Liver (tissue), 9 donors: Measurements from ENCODE around the gene FLT3LG. TPM values are rescaled to one million over a fixed set of nuclear protein-coding genes. Genes with fewer than 3 reads are reported as not detected.

Source experiments
- DNase-seq: peaks from one replicate; pipeline ENCODE4 v3.0.0-alpha.2; 2017; ENCODE audit warnings: low spot score
- H3K27ac ChIP-seq, 2 donors: one replicate each; pipeline ENCODE4 v1.7.0; 2013; ENCODE audit warnings: inconsistent platforms in 2 of 2, low read length in 2 of 2, control low read depth in 1 of 2, low read depth in 1 of 2, mild to moderate bottlenecking in 1 of 2
- H3K27me3 ChIP-seq, 4 donors: one replicate each; pipeline versions ENCODE4 v1.6.1 to v1.7.0; 2013; ENCODE audit warnings: low read length in 3 of 4, inconsistent platforms in 1 of 4, mild to moderate bottlenecking in 1 of 4, moderate library complexity in 1 of 4; ENCODE audit not compliant: control insufficient read depth in 4 of 4, insufficient read depth in 4 of 4
- H3K36me3 ChIP-seq, 4 donors: one replicate each; pipeline versions ENCODE4 v1.6.1 to v1.7.0; 2013; ENCODE audit warnings: low read length in 3 of 4, mild to moderate bottlenecking in 3 of 4, low read depth in 1 of 4, moderate library complexity in 1 of 4; ENCODE audit not compliant: control insufficient read depth in 4 of 4, insufficient read depth in 3 of 4
- H3K4me1 ChIP-seq, 4 donors: one replicate each; pipeline versions ENCODE4 v1.6.1 to v1.7.0; 2013; ENCODE audit warnings: low read length in 3 of 4, mild to moderate bottlenecking in 3 of 4, moderate library complexity in 1 of 4; ENCODE audit not compliant: control insufficient read depth in 4 of 4, insufficient read depth in 4 of 4
- H3K4me3 ChIP-seq, 3 donors: one replicate each; pipeline versions ENCODE4 v1.6.1 to v1.7.0; 2013; ENCODE audit warnings: low read length in 3 of 3, control low read depth in 1 of 3, low read depth in 1 of 3, mild to moderate bottlenecking in 1 of 3
- H3K9ac ChIP-seq, 2 donors: one replicate each; pipeline ENCODE4 v1.7.0; 2013; ENCODE audit warnings: low read length in 2 of 2, mild to moderate bottlenecking in 2 of 2, moderate library complexity in 2 of 2, control low read depth in 1 of 2, low read depth in 1 of 2
- H3K9me3 ChIP-seq, 4 donors: one replicate each; pipeline versions ENCODE4 v1.6.1 to v1.7.0; 2013; ENCODE audit warnings: low read length in 3 of 4; ENCODE audit not compliant: control insufficient read depth in 4 of 4
- ATF3 ChIP-seq: IDR thresholded peaks from 2 replicates; pipeline ENCODE4 v1.6.1; 2016; ENCODE audit warnings: antibody characterized with exemption
- EGR1 ChIP-seq, 2 donors: IDR thresholded peaks; 2 replicates each; pipeline ENCODE4 v1.6.1; 2016 to 2018; ENCODE audit warnings: antibody characterized with exemption in 2 of 2, low read depth in 2 of 2
- FOXA1 ChIP-seq: IDR thresholded peaks from 2 replicates; pipeline ENCODE4 v1.6.1; 2016; ENCODE audit warnings: antibody characterized with exemption
- GABPA ChIP-seq, 2 donors: IDR thresholded peaks in 1 of 2; conservative IDR thresholded peaks in 1 of 2; 2 replicates each; pipeline ENCODE4 v1.6.1; 2016; ENCODE audit warnings: antibody characterized with exemption in 2 of 2, mild to moderate bottlenecking in 1 of 2, moderate library complexity in 1 of 2
- JUND ChIP-seq, 2 donors: IDR thresholded peaks; 2 replicates each; pipeline ENCODE4 v1.6.1; 2016; ENCODE audit warnings: antibody characterized with exemption in 2 of 2
- REST ChIP-seq: IDR thresholded peaks from 2 replicates; pipeline ENCODE4 v1.6.1; 2016; ENCODE audit warnings: antibody characterized with exemption, mild to moderate bottlenecking
- SP1 ChIP-seq: IDR thresholded peaks from 2 replicates; pipeline ENCODE4 v1.6.1; 2018; ENCODE audit warnings: antibody characterized with exemption, mild to moderate bottlenecking
- WGBS: extraction: QIAGEN DNeasy Blood & Tissue Kit; methylation state at CpG from one replicate; pipeline ENCODE4 v1.1.7; 2013; 5-methylcytosine and 5-hydroxymethylcytosine counted together
- polyA plus RNA-seq, 2 donors: library from polyadenylated mRNA; stranded (reverse) in 1 of 2; unstranded in 1 of 2; fragments of 200-250 nt in 1 of 2; fragments of >200 nt in 1 of 2; fragmentation: Nextera tagmentation in 1 of 2; extraction: Ambion mirVana in 1 of 2; gene quantifications; one replicate each; pipeline versions ENCODE4 v1.2.1 to v1.2.3, GENCODE V29; 2013 to 2015
- total RNA-seq, 2 donors: library from RNA; depleted of rRNA; stranded (reverse); fragments of >200 nt; gene quantifications; one replicate each; pipeline ENCODE4 v1.2.3, GENCODE V29; 2014
- TF ChIP-seq, protein P1 (sequence below): IDR thresholded peaks from 2 replicates; pipeline ENCODE4 v1.6.1; 2016; ENCODE audit warnings: antibody characterized with exemption
- TF ChIP-seq, protein P2 (sequence below): fragments of 150-350 bp; IDR thresholded peaks from 2 replicates; pipeline ENCODE4 v1.5.1; 2017; ENCODE audit warnings: improper control_type of control experiment, low read depth, low read length; ENCODE audit not compliant: missing input control
- donor health status: healthy.
- donor health status: healthy.
- donor health status: healthy.
- donor health status: healthy.
- donor health status: healthy.

The FLT3LG gene
- total and polyA plus RNA-seq, 4 donors: 0.65 to 4.3 (median 2.2) TPM

- 37% methylated on average over 6 of the region's 6 CpGs for WGBS
- no peak overlapping the region for H3K4me3 ChIP-seq
- TF ChIP-seq JUND (IDR thresholded peaks at IDR 0.05): no peak
- TF ChIP-seq ATF3: no peak
- TF ChIP-seq FOXA1: no peak
- TF ChIP-seq, protein P1, sequence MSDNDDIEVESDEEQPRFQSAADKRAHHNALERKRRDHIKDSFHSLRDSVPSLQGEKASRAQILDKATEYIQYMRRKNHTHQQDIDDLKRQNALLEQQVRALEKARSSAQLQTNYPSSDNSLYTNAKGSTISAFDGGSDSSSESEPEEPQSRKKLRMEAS: no peak
- TF ChIP-seq GABPA (IDR thresholded peaks at IDR 0.05 in 1 of 2, conservative IDR thresholded peaks at IDR 0.05 in 1 of 2): no peak
- no peak for TF ChIP-seq EGR1 (IDR thresholded peaks at IDR 0.05; ENCODE audit: low read depth in 2 of 2)
- TF ChIP-seq, protein P2, sequence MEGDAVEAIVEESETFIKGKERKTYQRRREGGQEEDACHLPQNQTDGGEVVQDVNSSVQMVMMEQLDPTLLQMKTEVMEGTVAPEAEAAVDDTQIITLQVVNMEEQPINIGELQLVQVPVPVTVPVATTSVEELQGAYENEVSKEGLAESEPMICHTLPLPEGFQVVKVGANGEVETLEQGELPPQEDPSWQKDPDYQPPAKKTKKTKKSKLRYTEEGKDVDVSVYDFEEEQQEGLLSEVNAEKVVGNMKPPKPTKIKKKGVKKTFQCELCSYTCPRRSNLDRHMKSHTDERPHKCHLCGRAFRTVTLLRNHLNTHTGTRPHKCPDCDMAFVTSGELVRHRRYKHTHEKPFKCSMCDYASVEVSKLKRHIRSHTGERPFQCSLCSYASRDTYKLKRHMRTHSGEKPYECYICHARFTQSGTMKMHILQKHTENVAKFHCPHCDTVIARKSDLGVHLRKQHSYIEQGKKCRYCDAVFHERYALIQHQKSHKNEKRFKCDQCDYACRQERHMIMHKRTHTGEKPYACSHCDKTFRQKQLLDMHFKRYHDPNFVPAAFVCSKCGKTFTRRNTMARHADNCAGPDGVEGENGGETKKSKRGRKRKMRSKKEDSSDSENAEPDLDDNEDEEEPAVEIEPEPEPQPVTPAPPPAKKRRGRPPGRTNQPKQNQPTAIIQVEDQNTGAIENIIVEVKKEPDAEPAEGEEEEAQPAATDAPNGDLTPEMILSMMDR: no peak
- H3K27ac ChIP-seq: no peak overlapping the region
- H3K27me3 ChIP-seq: peaks cover 0 to 3% (median 3%) of the 10 kb centered on the region in 4 donors
- no peak for DNase-seq
- H3K36me3 ChIP-seq: no peaks in the 10 kb centered on the region
- H3K9ac ChIP-seq: no peak overlapping the region
- peaks cover 0 to 8% (median 3%) of the 10 kb centered on the region in 4 donors for H3K4me1 ChIP-seq
- no peaks in the 10 kb centered on the region for H3K9me3 ChIP-seq
Observed at GRCh38 chr19:49439836-49440235, 34.2 kb upstream of the FLT3LG start.

- Histone ChIP-seq H3K4me3 (no peak overlapping the region), H3K27me3 (peaks cover 0 to 3% (median 1%) of the 10 kb centered on the region in 4 donors), H3K4me1 (peaks cover 0 to 8% (median 3%) of the 10 kb centered on the region in 4 donors), H3K27ac (no peak overlapping the region), H3K9me3 (no peaks in the 10 kb centered on the region), H3K9ac (no peak overlapping the region), H3K36me3 (no peaks in the 10 kb centered on the region)
- no peak for DNase-seq
- WGBS: 30% methylated on average over 19 of the region's 19 CpGs
- no peak for TF ChIP-seq FOXA1
- TF ChIP-seq REST: no peak
- no peak for TF ChIP-seq SP1
Observed at GRCh38 chr19:49440439-49441209, 33.4 kb upstream of the FLT3LG start.
